ENCODE measurements around the gene LCORL.

DNA sequence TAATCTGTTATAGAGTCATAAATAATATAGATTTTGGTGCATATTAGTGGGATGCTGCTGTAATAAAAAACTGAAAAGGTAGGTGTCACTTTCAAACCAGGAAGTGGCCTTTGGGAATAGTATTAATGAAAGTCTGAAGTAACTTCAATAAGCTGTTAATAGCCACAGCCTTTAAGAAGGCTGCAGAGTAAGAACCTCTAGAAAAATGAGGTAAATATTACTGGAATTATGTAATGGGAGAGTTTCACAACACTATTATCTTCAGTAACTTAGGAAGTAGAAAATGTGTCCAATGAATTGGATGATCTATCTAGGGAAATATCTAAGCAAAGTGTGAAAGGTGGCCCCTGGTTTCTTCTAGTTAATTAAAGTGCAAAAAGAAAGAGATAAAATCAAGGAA lies 106.1 kb downstream of the LCORL start:
- TF ChIP-seq, protein P1, sequence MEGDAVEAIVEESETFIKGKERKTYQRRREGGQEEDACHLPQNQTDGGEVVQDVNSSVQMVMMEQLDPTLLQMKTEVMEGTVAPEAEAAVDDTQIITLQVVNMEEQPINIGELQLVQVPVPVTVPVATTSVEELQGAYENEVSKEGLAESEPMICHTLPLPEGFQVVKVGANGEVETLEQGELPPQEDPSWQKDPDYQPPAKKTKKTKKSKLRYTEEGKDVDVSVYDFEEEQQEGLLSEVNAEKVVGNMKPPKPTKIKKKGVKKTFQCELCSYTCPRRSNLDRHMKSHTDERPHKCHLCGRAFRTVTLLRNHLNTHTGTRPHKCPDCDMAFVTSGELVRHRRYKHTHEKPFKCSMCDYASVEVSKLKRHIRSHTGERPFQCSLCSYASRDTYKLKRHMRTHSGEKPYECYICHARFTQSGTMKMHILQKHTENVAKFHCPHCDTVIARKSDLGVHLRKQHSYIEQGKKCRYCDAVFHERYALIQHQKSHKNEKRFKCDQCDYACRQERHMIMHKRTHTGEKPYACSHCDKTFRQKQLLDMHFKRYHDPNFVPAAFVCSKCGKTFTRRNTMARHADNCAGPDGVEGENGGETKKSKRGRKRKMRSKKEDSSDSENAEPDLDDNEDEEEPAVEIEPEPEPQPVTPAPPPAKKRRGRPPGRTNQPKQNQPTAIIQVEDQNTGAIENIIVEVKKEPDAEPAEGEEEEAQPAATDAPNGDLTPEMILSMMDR (IDR thresholded peaks at IDR 0.05), result no peak
- no peak for TF ChIP-seq POLR2A (IDR thresholded peaks at IDR 0.05)

Measured in Peyer's patch (tissue), 4 donors.